Measurements from ENCODE around the gene GMCL1.

DNA sequence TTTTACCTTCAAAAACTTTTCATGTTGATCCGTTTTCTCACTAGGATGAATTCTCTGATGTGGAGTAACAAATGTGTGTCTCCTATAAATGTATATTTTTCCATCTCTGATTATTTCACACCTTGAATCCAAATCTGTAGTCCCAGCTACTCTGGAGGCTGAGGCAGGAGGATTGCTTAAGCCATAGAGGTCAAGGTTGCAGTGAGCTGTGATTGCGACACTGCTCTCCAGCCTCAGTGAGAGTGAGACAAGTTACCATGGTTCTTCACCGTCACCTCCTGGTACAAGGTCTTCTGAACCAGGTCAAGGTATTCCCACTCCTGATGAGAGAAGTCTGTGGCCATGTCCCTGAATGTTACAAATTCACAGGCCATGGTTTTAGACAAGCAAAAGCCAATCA lies 15.1 kb downstream of the GMCL1 start:
- TF ChIP-seq EGR1 (IDR thresholded peaks at IDR 0.05) (no peak), TAF1 (IDR thresholded peaks at IDR 0.05; ENCODE audit: low read depth) (no peak), EP300 (IDR thresholded peaks at IDR 0.05; ENCODE audit: borderline replicate concordance) (no peak), CREB1 (IDR thresholded peaks at IDR 0.05; ENCODE audit: low read depth) (no peak), TCF12 (IDR thresholded peaks at IDR 0.05; ENCODE audit: low read depth) (no peak)
- TF ChIP-seq, protein P1, sequence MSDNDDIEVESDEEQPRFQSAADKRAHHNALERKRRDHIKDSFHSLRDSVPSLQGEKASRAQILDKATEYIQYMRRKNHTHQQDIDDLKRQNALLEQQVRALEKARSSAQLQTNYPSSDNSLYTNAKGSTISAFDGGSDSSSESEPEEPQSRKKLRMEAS (IDR thresholded peaks at IDR 0.05), result no peak
- TF ChIP-seq, protein P2, sequence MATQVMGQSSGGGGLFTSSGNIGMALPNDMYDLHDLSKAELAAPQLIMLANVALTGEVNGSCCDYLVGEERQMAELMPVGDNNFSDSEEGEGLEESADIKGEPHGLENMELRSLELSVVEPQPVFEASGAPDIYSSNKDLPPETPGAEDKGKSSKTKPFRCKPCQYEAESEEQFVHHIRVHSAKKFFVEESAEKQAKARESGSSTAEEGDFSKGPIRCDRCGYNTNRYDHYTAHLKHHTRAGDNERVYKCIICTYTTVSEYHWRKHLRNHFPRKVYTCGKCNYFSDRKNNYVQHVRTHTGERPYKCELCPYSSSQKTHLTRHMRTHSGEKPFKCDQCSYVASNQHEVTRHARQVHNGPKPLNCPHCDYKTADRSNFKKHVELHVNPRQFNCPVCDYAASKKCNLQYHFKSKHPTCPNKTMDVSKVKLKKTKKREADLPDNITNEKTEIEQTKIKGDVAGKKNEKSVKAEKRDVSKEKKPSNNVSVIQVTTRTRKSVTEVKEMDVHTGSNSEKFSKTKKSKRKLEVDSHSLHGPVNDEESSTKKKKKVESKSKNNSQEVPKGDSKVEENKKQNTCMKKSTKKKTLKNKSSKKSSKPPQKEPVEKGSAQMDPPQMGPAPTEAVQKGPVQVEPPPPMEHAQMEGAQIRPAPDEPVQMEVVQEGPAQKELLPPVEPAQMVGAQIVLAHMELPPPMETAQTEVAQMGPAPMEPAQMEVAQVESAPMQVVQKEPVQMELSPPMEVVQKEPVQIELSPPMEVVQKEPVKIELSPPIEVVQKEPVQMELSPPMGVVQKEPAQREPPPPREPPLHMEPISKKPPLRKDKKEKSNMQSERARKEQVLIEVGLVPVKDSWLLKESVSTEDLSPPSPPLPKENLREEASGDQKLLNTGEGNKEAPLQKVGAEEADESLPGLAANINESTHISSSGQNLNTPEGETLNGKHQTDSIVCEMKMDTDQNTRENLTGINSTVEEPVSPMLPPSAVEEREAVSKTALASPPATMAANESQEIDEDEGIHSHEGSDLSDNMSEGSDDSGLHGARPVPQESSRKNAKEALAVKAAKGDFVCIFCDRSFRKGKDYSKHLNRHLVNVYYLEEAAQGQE (IDR thresholded peaks at IDR 0.05; ENCODE audit: low read depth), result no peak
